Lung (tissue), 12 donors: ENCODE measurements around the gene TKTL1. TPM values are rescaled to one million over a fixed set of nuclear protein-coding genes. Genes with fewer than 3 reads are reported as not detected.
A peak's percentile ranks its signal among the peaks of the same experiment; 100 is the strongest.
"Not testable (repeated sequence)": the region's sequence is repeated elsewhere in the genome, so short reads cannot be mapped to it uniquely, and the experiment has no call there.

Source experiments
- ATAC-seq: fragments of 200-7000 bp; cut with Tn5 transposase; one replicate; pipeline ENCODE4 v1.9.1; 2020; ENCODE audit warnings: moderate number of reproducible peaks; ENCODE audit not compliant: insufficient read depth, low FRiP score
- DNase-seq, 3 donors: peaks; one replicate each; pipeline ENCODE4 v3.0.0-alpha.2; 2013 to 2017
- H3K27ac ChIP-seq, 2 donors: one replicate each; pipeline ENCODE4 v1.5.1; 2013; ENCODE audit warnings: mild to moderate bottlenecking in 2 of 2, moderate library complexity in 2 of 2, control low read depth in 1 of 2, inconsistent platforms in 1 of 2, low read depth in 1 of 2, low read length in 1 of 2
- H3K27me3 ChIP-seq, 3 donors: one replicate each; pipeline ENCODE4 v1.5.1; 2013; ENCODE audit warnings: low read length in 2 of 3; ENCODE audit not compliant: control insufficient read depth in 3 of 3, insufficient read depth in 3 of 3
- H3K36me3 ChIP-seq, 4 donors: one replicate each; pipeline ENCODE4 v1.5.1; 2013; ENCODE audit warnings: low read length in 4 of 4, mild to moderate bottlenecking in 1 of 4, moderate library complexity in 1 of 4; ENCODE audit not compliant: control insufficient read depth in 4 of 4, insufficient read depth in 4 of 4
- H3K4me1 ChIP-seq, 5 donors: one replicate each; pipeline ENCODE4 v1.5.1; 2013; ENCODE audit warnings: low read length in 5 of 5, mild to moderate bottlenecking in 2 of 5, moderate library complexity in 1 of 5; ENCODE audit not compliant: control insufficient read depth in 5 of 5, insufficient read depth in 5 of 5
- H3K4me3 ChIP-seq: one replicate; pipeline ENCODE4 v1.5.1; 2013; ENCODE audit warnings: mild to moderate bottlenecking, control low read depth, moderate library complexity
- H3K9ac ChIP-seq, 2 donors: one replicate each; pipeline ENCODE4 v1.5.1; 2013; ENCODE audit warnings: low read length in 2 of 2, control low read depth in 1 of 2; ENCODE audit not compliant: insufficient read depth in 1 of 2
- H3K9me3 ChIP-seq, 4 donors: one replicate each; pipeline ENCODE4 v1.5.1; 2013; ENCODE audit warnings: low read length in 3 of 4, mild to moderate bottlenecking in 1 of 4, moderate library complexity in 1 of 4; ENCODE audit not compliant: control insufficient read depth in 4 of 4, insufficient read depth in 3 of 4
- WGBS, 2 donors: extraction: QIAGEN DNeasy Blood & Tissue Kit; methylation state at CpG; one replicate each; pipeline ENCODE4 v1.1.7; 2013; 5-methylcytosine and 5-hydroxymethylcytosine counted together
- polyA plus RNA-seq, 2 donors: library from polyadenylated mRNA; stranded (reverse); fragments of 200-250 nt; gene quantifications; one replicate each; pipeline ENCODE4 v1.2.1, GENCODE V29; 2013
- total RNA-seq, 2 donors: library from RNA; depleted of rRNA in 1 of 2; stranded (reverse); fragments of >200 nt in 1 of 2; gene quantifications; one replicate each; pipeline ENCODE4 v1.2.1, GENCODE V29; 2014 to 2021
- TF ChIP-seq, protein P1 (sequence below): IDR thresholded peaks from 2 replicates; pipeline ENCODE4 v1.5.1; 2012; ENCODE audit warnings: mild to moderate bottlenecking; ENCODE audit errors: control extremely low read depth, extremely low read depth
- donor health status: control.
- donor health status: control.
- donor health status: Bipolar disorder and iron deficiency.
- donor health status: healthy.
- donor health status: DM: yes; HTN: yes; CAD: no.

TKTL1 gene
- total and polyA plus RNA-seq, 4 donors: 0.18 to 1.5 (median 0.54) TPM; not detected in 1

DNA sequence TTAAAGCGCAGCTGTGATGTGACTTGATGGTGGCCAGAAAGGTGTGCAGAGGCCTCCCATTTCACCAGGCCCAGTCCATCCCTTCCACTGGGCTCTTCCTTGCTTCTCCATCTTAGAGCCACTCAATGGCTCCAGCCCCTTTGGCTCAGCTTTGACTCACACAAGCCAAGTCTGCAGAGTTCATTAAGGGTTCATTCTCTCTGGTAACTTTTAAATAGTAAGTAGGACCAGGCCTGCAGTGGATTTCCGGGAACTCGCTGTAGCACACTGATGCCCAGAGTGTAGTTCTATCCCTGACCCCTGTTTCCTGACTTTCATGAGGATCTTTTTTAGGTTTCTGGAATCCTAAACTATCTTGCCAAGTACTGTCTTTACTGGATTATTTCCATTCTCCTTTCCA lies 26.4 kb upstream of the TKTL1 start:
- not testable (repeated sequence) for H3K4me3 ChIP-seq, H3K27ac ChIP-seq, H3K27me3 ChIP-seq, H3K9me3 ChIP-seq, H3K4me1 ChIP-seq, H3K9ac ChIP-seq, ATAC-seq, H3K36me3 ChIP-seq, DNase-seq
- WGBS, 2 donors: no CpG with 5 or more reads among the region's 3 CpGs

DNA sequence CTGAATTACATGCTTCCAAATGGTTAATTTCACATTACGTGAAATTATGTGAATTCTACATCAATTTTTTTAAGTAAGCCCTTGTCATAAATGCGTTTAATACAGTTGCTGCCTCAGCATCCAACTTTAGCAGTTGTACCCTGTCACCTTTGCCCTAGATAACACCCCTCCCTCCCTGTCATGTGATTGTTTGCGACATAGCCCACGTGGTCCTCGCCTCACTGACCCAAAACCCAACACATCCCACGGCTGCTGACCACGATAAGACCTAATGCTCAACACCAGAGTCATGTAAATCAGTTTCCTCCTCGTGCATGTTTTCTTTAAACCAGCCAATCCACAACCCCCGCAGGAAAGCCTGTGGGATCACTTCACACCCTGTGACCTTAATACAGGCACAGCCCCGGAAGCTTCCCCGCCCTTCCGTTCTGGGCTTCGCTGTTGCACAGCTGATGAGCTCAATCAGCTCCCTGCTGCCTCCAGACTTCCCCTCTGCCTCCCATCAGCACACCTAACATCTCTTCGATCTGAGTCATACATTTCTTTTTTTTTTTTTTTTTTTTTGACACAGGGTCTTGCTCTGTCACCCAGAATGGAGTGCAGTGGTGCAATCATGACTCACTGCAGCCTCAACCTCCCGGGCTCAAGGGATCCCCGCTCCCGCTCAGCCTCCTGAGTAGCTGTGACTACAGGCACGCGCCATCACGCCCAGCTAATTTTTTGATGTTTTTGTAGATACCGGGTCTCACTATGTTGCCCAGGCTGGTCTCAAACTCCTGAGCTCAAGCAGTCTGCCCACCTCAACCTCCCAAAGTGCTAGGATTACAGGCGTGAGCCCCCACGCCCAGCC lies 10.9 kb upstream of the TKTL1 start:
- H3K36me3 ChIP-seq, DNase-seq, H3K9ac ChIP-seq, H3K4me3 ChIP-seq, H3K27me3 ChIP-seq, H3K27ac ChIP-seq, H3K4me1 ChIP-seq, H3K9me3 ChIP-seq: not testable (repeated sequence)
- WGBS, 2 donors: no CpG with 5 or more reads among the region's 23 CpGs
- ATAC-seq: peak; percentile 84

DNA sequence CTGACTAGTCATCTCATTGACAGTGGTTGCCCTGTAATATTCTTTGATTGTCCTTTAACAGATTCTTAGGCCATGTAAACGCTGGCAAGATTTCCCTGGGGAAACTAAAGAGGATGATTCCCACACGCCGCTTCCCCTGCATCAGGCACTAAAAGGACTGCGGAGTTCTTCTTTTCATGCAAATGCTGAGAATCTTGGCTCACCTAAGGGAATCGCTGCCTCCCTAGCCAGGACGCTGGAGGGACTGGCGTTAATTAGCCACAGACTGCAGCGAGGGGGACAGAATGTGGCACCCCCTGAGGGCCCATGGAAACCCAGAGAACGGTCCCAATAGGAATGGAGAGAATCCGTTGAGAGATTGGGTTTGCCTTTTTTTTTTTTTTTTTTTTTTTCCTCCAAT lies 9.2 kb upstream of the TKTL1 start:
- not testable (repeated sequence) for H3K36me3 ChIP-seq, ATAC-seq, DNase-seq, H3K27ac ChIP-seq, H3K4me1 ChIP-seq, H3K9ac ChIP-seq, H3K27me3 ChIP-seq, H3K9me3 ChIP-seq, H3K4me3 ChIP-seq
- no CpG with 5 or more reads among the region's 10 CpGs for WGBS, 2 donors

DNA sequence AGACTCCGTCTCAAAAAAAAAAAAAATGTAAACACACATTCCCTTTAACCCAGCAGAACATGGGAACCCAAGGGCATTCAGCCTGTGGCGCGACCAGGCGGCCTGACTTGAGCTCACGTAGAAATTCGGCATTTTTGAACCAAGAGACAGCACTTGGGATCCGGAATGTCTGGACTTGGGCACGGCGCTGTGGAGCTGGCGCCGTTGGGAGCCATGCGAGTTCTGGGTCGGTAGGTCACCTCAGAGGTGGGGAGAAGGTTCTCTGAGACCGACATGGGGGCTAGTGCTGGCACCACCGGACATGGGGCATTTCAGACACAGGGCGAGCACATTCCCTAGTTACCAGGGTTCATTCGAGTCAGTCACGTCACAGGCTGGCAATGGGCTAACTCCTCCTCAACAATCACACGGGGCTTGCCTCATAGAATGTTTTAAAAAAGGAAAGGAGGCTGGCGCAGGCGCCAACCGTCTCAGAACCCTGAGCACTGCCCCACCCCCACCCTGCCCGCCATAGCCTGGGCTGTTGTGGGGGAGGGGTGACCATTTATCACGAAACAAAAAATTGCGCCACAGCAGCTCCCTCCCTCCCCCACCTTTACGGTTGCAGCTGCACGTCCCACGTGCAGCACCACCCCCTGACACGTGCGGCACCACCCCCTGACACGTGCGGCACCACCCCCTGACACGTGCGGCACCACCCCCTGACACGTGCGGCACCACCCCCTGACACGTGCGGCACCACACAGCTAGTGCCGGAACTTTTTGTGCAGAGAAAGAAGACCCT lies 612 bp upstream of the TKTL1 start, which contains the start of gene TEX28:
TEX28 (minus strand) TSS at position 334 of the 784 bp plus-strand sequence. CDS start 3,007 bp downstream, outside the sequence.
- Histone ChIP-seq H3K9ac (no peak within 1 kb of the TSS), H3K27me3 (no peaks in the 10 kb centered on the region), H3K4me1 (no peaks in the 10 kb centered on the region), H3K9me3 (peaks cover 0 to 12% (median 0%) of the 10 kb centered on the region in 4 donors), H3K36me3 (no peaks in the 10 kb centered on the region), H3K27ac (no peak within 1 kb of the TSS), H3K4me3 (no peak within 1 kb of the TSS)
- DNase-seq: no peak
- ATAC-seq: no peak
- WGBS, 2 donors: 81 to 91% methylated on average over 32 to 39 of the region's 39 CpGs
- TF ChIP-seq, protein P1, sequence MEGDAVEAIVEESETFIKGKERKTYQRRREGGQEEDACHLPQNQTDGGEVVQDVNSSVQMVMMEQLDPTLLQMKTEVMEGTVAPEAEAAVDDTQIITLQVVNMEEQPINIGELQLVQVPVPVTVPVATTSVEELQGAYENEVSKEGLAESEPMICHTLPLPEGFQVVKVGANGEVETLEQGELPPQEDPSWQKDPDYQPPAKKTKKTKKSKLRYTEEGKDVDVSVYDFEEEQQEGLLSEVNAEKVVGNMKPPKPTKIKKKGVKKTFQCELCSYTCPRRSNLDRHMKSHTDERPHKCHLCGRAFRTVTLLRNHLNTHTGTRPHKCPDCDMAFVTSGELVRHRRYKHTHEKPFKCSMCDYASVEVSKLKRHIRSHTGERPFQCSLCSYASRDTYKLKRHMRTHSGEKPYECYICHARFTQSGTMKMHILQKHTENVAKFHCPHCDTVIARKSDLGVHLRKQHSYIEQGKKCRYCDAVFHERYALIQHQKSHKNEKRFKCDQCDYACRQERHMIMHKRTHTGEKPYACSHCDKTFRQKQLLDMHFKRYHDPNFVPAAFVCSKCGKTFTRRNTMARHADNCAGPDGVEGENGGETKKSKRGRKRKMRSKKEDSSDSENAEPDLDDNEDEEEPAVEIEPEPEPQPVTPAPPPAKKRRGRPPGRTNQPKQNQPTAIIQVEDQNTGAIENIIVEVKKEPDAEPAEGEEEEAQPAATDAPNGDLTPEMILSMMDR: no peak

DNA sequence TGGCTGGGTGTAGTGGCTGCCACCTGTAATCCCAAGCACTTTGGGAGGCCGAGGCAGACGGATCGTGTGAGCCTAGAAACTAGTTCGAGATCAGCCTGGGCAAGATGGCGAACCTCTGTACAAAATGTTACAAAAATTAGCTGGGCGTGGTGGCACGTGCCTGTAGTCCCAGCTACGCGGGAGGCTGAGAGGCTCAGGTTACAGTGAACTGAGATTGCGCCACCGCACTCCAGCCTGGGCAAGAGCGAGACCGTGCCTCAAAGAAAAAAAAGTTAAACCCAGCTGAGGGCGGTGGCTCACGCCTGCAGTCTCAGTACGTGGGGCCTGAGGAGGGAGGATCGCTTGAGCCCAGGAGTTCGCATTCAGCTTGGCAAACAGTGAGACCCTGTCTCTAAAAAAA lies 1.1 kb downstream of the TKTL1 start:
- no peak for ATAC-seq
- 88 to 94% methylated on average over 18 of the region's 18 CpGs for WGBS, 2 donors
- TF ChIP-seq, protein P1: no peak

More for the DNA sequence above, 1.1 kb downstream of the TKTL1 start:
- DNase-seq: no peak
- no peak overlapping the region for H3K27ac ChIP-seq
- no peaks in the 10 kb centered on the region for H3K27me3 ChIP-seq
- H3K4me1 ChIP-seq: no peaks in the 10 kb centered on the region
- H3K9ac ChIP-seq: no peak overlapping the region
- no peaks in the 10 kb centered on the region for H3K36me3 ChIP-seq
- H3K9me3 ChIP-seq: peaks cover 0 to 12% (median 0%) of the 10 kb centered on the region in 4 donors
- no peak overlapping the region for H3K4me3 ChIP-seq
